Measurements from ENCODE around the gene ARSA.

DNA sequence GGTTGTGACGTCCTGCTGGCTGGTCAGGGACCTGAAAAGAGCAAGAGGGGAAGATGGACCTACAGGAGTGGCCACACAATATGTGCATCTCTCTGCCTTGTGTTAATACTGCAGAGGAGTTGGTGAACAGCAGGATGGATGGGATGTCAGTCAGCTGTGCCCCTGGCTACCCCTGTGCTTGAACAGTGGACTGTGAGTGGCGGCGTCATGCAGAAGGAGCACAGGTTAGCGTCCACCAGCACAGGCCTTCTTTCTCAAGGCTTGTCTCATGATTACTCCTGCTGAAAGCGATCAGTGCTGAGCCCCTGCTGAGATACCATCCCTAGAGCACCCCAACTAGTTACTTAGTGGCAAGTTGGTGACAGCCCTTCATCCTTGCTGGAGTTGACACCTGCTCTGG, 41.5 kb downstream of the ARSA start:
- no peak for TF ChIP-seq YY1 (IDR thresholded peaks at IDR 0.05; ENCODE audit: insufficient read depth, insufficient read length)
- no peak for TF ChIP-seq ZNF274 (IDR thresholded peaks at IDR 0.05; ENCODE audit: low read depth, low read length)
